Neural cell (in vitro differentiated cells): ENCODE results near the gene NEURL1. TPM values are rescaled to one million over a fixed set of nuclear protein-coding genes. Genes with fewer than 3 reads are reported as not detected.

Experiments
- H2AFZ ChIP-seq: fragments of 200-600, 300-800 bp; sonication (generic), shearing (Covaris generic); 2 replicates; pipeline ENCODE4 v1.6.0; 2014; ENCODE audit warnings: low read depth, mild to moderate bottlenecking, antibody characterized with exemption, low read length, moderate library complexity
- H3F3A ChIP-seq: fragments of 200-600 bp; shearing (Covaris generic); 2 replicates; pipeline ENCODE4 v1.6.1; 2016; ENCODE audit warnings: mild to moderate bottlenecking, moderate library complexity, mixed read lengths, antibody characterized with exemption, low read length; ENCODE audit not compliant: insufficient read depth, poor library complexity, severe bottlenecking
- H3K27ac ChIP-seq: fragments of 200-600, 300-800 bp; sonication (generic), shearing (Covaris generic); 2 replicates; pipeline ENCODE4 v1.5.1; 2014; ENCODE audit warnings: mild to moderate bottlenecking, low read length, moderate library complexity
- H3K27me3 ChIP-seq: fragments of 300-800, 200-600 bp; sonication (generic), shearing (Covaris generic); 2 replicates; pipeline ENCODE4 v1.6.0; 2014; ENCODE audit warnings: mild to moderate bottlenecking, low read depth, low read length, moderate library complexity; ENCODE audit not compliant: insufficient read depth
- H3K36me3 ChIP-seq: fragments of 300-800, 200-600 bp; sonication (generic), shearing (Covaris generic); 2 replicates; pipeline ENCODE4 v1.5.1; 2014; ENCODE audit warnings: mild to moderate bottlenecking, antibody characterized with exemption, low read length, moderate library complexity; ENCODE audit not compliant: insufficient read depth
- H3K4me2 ChIP-seq: fragments of 300-800, 200-600 bp; sonication (generic), shearing (Covaris generic); 2 replicates; pipeline ENCODE4 v1.6.0; 2014; ENCODE audit warnings: mild to moderate bottlenecking, low read length
- H3K4me3 ChIP-seq: fragments of 300-800, 200-600 bp; sonication (generic), shearing (Covaris generic); 2 replicates; pipeline ENCODE4 v1.5.1; 2014; ENCODE audit warnings: mild to moderate bottlenecking, low read length, moderate library complexity
- H3K79me2 ChIP-seq: fragments of 200-600 bp; shearing (Covaris generic); replicated peaks from 2 replicates; pipeline ENCODE4 v1.6.0; 2014; ENCODE audit warnings: mild to moderate bottlenecking, low read length, moderate library complexity; ENCODE audit not compliant: insufficient read depth
- H3K9ac ChIP-seq: fragments of 300-800, 200-600 bp; sonication (generic), shearing (Covaris generic); 2 replicates; pipeline ENCODE4 v1.6.1; 2016; ENCODE audit warnings: mild to moderate bottlenecking, low read length, mixed read lengths
- H3K9me2 ChIP-seq: fragments of 200-600 bp; shearing (Covaris generic); 2 replicates; pipeline ENCODE4 v1.6.1; 2016; ENCODE audit warnings: mild to moderate bottlenecking, low read length, mixed read lengths; ENCODE audit not compliant: insufficient read depth
- H3K9me3 ChIP-seq: fragments of 200-600, 300-800 bp; sonication (generic), shearing (Covaris generic); 2 replicates; pipeline ENCODE4 v1.6.1; 2016; ENCODE audit warnings: mild to moderate bottlenecking, mixed run types, low read length, moderate library complexity, mixed read lengths
- H4K20me1 ChIP-seq: fragments of 200-600 bp; shearing (Covaris generic); 2 replicates; pipeline ENCODE4 v1.6.1; 2016; ENCODE audit warnings: mild to moderate bottlenecking, mixed run types; ENCODE audit not compliant: insufficient read depth
- CTCF ChIP-seq: fragments of 450-650 bp; IDR thresholded peaks from 2 replicates; pipeline ENCODE4 v1.5.1; 2014; ENCODE audit warnings: antibody characterized with exemption, mild to moderate bottlenecking, moderate library complexity; ENCODE audit not compliant: poor library complexity, severe bottlenecking
- EP300 ChIP-seq: fragments of 450-650 bp; conservative IDR thresholded peaks from 2 replicates; pipeline ENCODE4 v1.6.1; 2014; ENCODE audit warnings: antibody characterized with exemption, mild to moderate bottlenecking, moderate library complexity; ENCODE audit not compliant: poor library complexity, severe bottlenecking
- EZH2 ChIP-seq: fragments of 200-600, 300-800 bp; shearing (Covaris generic), sonication (generic); IDR thresholded peaks from 2 replicates; pipeline ENCODE4 v1.6.1; 2014; ENCODE audit warnings: antibody characterized with exemption, low read length, borderline replicate concordance, mild to moderate bottlenecking; ENCODE audit not compliant: insufficient read depth, poor library complexity, severe bottlenecking
- MXI1 ChIP-seq: fragments of 450-650 bp; conservative IDR thresholded peaks from 2 replicates; pipeline ENCODE4 v1.6.1; 2014; ENCODE audit warnings: antibody characterized with exemption, mild to moderate bottlenecking; ENCODE audit not compliant: poor library complexity, severe bottlenecking
- POLR2AphosphoS5 ChIP-seq: IDR thresholded peaks from 2 replicates; pipeline ENCODE4 v1.6.1; 2012
- RAD21 ChIP-seq: fragments of 450-650 bp; conservative IDR thresholded peaks from 2 replicates; pipeline ENCODE4 v1.6.1; 2014; ENCODE audit warnings: antibody characterized with exemption, mild to moderate bottlenecking, moderate library complexity
- SMC3 ChIP-seq: fragments of 450-650 bp; conservative IDR thresholded peaks from 2 replicates; pipeline ENCODE4 v1.6.1; 2014; ENCODE audit warnings: antibody characterized with exemption, mild to moderate bottlenecking, moderate library complexity; ENCODE audit not compliant: poor library complexity
- TAF1 ChIP-seq: IDR thresholded peaks from 2 replicates; pipeline ENCODE4 v1.6.1; 2012; ENCODE audit warnings: low read depth
- polyA plus RNA-seq: library from polyadenylated mRNA; depleted of rRNA; stranded (reverse); fragments of >200 nt; gene quantifications from 2 replicates; pipeline ENCODE4 v1.2.3, GENCODE V29; 2014
- TF ChIP-seq, protein P1 (sequence below): IDR thresholded peaks from 2 replicates; pipeline ENCODE4 v1.6.1; 2012; ENCODE audit warnings: borderline replicate concordance

The NEURL1 gene
- polyA plus RNA-seq, 1 donor from 2014 or later = 12.3 TPM

- Histone ChIP-seq H2AFZ (no peak overlapping the region), H3F3A (no peaks in the 10 kb centered on the region), H3K27ac (no peak overlapping the region)
Observed at GRCh38 chr10:103510791-103511752, 17.6 kb downstream of the NEURL1 start.

DNA sequence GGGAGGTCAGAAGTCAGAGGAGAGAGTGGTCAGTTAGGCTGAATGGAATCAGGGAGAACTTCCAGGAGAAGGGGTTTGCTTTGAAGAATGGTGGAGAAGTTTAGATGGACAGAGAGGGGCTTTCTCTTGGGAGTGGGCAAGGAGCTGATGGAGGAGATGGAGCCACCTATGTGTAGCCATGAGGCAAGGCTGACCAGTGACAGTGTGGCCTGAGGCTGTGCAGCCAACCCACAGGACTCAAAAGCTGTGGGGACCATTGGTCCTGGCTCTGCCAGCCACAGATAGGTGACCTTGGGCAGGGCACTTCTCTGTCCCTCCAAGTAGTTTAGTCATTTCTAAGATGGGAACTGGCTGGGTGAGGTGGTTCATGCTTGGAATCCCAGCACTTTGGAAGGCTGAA is 18.7 kb downstream of the NEURL1 start:
- H3K4me2 ChIP-seq = no peak overlapping the region
- H3K27ac ChIP-seq = no peak overlapping the region
- no peak overlapping the region for H3K4me3 ChIP-seq
- H3K27me3 ChIP-seq = no peaks in the 10 kb centered on the region
- no peaks in the 10 kb centered on the region for H3K79me2 ChIP-seq
- no peaks in the 10 kb centered on the region for H3K36me3 ChIP-seq
- no peaks in the 10 kb centered on the region for H4K20me1 ChIP-seq
- TF ChIP-seq TAF1 (no peak), EZH2 (no peak), MXI1 (no peak), CTCF (no peak), SMC3 (no peak)
- TF ChIP-seq, protein P1, sequence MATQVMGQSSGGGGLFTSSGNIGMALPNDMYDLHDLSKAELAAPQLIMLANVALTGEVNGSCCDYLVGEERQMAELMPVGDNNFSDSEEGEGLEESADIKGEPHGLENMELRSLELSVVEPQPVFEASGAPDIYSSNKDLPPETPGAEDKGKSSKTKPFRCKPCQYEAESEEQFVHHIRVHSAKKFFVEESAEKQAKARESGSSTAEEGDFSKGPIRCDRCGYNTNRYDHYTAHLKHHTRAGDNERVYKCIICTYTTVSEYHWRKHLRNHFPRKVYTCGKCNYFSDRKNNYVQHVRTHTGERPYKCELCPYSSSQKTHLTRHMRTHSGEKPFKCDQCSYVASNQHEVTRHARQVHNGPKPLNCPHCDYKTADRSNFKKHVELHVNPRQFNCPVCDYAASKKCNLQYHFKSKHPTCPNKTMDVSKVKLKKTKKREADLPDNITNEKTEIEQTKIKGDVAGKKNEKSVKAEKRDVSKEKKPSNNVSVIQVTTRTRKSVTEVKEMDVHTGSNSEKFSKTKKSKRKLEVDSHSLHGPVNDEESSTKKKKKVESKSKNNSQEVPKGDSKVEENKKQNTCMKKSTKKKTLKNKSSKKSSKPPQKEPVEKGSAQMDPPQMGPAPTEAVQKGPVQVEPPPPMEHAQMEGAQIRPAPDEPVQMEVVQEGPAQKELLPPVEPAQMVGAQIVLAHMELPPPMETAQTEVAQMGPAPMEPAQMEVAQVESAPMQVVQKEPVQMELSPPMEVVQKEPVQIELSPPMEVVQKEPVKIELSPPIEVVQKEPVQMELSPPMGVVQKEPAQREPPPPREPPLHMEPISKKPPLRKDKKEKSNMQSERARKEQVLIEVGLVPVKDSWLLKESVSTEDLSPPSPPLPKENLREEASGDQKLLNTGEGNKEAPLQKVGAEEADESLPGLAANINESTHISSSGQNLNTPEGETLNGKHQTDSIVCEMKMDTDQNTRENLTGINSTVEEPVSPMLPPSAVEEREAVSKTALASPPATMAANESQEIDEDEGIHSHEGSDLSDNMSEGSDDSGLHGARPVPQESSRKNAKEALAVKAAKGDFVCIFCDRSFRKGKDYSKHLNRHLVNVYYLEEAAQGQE = no peak
- H3K9ac ChIP-seq = no peak overlapping the region
- H3F3A ChIP-seq = no peaks in the 10 kb centered on the region
- no peak overlapping the region for H2AFZ ChIP-seq
- no peaks in the 10 kb centered on the region for H3K9me3 ChIP-seq
- no peaks in the 10 kb centered on the region for H3K9me2 ChIP-seq

More at GRCh38 chr10:103510791-103511752, 17.6 kb downstream of the NEURL1 start:
- TF ChIP-seq EZH2 = no peak
- TF ChIP-seq RAD21 = no peak
- no peak for TF ChIP-seq POLR2AphosphoS5
- TF ChIP-seq EP300 = no peak
- TF ChIP-seq SMC3 = no peak
- TF ChIP-seq TAF1 = no peak
- TF ChIP-seq MXI1 = no peak
- TF ChIP-seq CTCF = no peak
- TF ChIP-seq, protein P1 = no peak
- Histone ChIP-seq H3K4me2 (no peak overlapping the region), H3K27me3 (no peaks in the 10 kb centered on the region), H3K79me2 (no peaks in the 10 kb centered on the region), H4K20me1 (no peaks in the 10 kb centered on the region), H3K9me2 (no peaks in the 10 kb centered on the region), H3K9me3 (no peaks in the 10 kb centered on the region), H3K9ac (no peak overlapping the region), H3K4me3 (no peak overlapping the region), H3K36me3 (no peaks in the 10 kb centered on the region)
